DND-41 (cell line): ENCODE results near the gene CRBN.

Source experiments
- EZH2 ChIP-seq: IDR thresholded peaks from 3 replicates; pipeline ENCODE4 v1.6.1; 2012; ENCODE audit warnings: borderline replicate concordance, low read depth, mild to moderate bottlenecking, moderate library complexity, low read length, inconsistent platforms; ENCODE audit not compliant: severe bottlenecking
- TF ChIP-seq, protein P1 (sequence below): IDR thresholded peaks from 2 replicates; pipeline ENCODE4 v1.5.1; 2012; ENCODE audit warnings: borderline replicate concordance, low read length, moderate library complexity, mild to moderate bottlenecking; ENCODE audit not compliant: poor library complexity, severe bottlenecking; ENCODE audit errors: extremely low read depth

- TF ChIP-seq, protein P1, sequence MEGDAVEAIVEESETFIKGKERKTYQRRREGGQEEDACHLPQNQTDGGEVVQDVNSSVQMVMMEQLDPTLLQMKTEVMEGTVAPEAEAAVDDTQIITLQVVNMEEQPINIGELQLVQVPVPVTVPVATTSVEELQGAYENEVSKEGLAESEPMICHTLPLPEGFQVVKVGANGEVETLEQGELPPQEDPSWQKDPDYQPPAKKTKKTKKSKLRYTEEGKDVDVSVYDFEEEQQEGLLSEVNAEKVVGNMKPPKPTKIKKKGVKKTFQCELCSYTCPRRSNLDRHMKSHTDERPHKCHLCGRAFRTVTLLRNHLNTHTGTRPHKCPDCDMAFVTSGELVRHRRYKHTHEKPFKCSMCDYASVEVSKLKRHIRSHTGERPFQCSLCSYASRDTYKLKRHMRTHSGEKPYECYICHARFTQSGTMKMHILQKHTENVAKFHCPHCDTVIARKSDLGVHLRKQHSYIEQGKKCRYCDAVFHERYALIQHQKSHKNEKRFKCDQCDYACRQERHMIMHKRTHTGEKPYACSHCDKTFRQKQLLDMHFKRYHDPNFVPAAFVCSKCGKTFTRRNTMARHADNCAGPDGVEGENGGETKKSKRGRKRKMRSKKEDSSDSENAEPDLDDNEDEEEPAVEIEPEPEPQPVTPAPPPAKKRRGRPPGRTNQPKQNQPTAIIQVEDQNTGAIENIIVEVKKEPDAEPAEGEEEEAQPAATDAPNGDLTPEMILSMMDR: no peak
- TF ChIP-seq EZH2: no peak
Observed at GRCh38 chr3:3125977-3126376, 53.5 kb downstream of the CRBN start.
